HG03575 (cell line): ENCODE measurements around the gene RSPH9.

Source experiments
- ATAC-seq: cut with Tn5 transposase; IDR thresholded peaks from one replicate; pipeline ENCODE4 v1.9.1; 2021; ENCODE audit not compliant: unreplicated experiment, insufficient number of reproducible peaks, low FRiP score; ENCODE audit errors: extremely low read depth

RSPH9 gene

GRCh38 chr6:43665376-43665775 lies 20.5 kb downstream of the RSPH9 start:
- ATAC-seq, result no peak

GRCh38 chr6:43666196-43666920 lies 21.5 kb downstream of the RSPH9 start:
- ATAC-seq, result no peak

- no peak for ATAC-seq
Measured at GRCh38 chr6:43667245-43668150, 22.7 kb downstream of the RSPH9 start.

GRCh38 chr6:43668151-43669028 lies 23.6 kb downstream of the RSPH9 start:
- ATAC-seq, result no peak

GRCh38 chr6:43669050-43669921 lies 24.4 kb downstream of the RSPH9 start:
- ATAC-seq, result no peak

- no peak for ATAC-seq
Measured at GRCh38 chr6:43669922-43670622, 25.2 kb downstream of the RSPH9 start.

- ATAC-seq, result no peak
Measured at GRCh38 chr6:43670623-43670986, 25.8 kb downstream of the RSPH9 start.

GRCh38 chr6:43671011-43671800 lies 26.4 kb downstream of the RSPH9 start:
- no peak for ATAC-seq

GRCh38 chr6:43671801-43672690 lies 27.2 kb downstream of the RSPH9 start:
- no peak for ATAC-seq

GRCh38 chr6:43673444-43674084 lies 28.7 kb downstream of the RSPH9 start:
- no peak for ATAC-seq

GRCh38 chr6:43674291-43674690 lies 29.5 kb downstream of the RSPH9 start:
- no peak for ATAC-seq

- no peak for ATAC-seq
Measured at GRCh38 chr6:43674921-43675320, 30.1 kb downstream of the RSPH9 start.

GRCh38 chr6:43676962-43677606 lies 32.2 kb downstream of the RSPH9 start:
- no peak for ATAC-seq

- no peak for ATAC-seq
Measured at GRCh38 chr6:43677759-43678158, 32.9 kb downstream of the RSPH9 start.

- ATAC-seq, result no peak
Measured at GRCh38 chr6:43678341-43678740, 33.5 kb downstream of the RSPH9 start.
